ENCODE measurements around the gene EFNA1.

- TF ChIP-seq GATA3 (IDR thresholded peaks at IDR 0.05; ENCODE audit: low read depth, low read length) (no peak), GATA2 (IDR thresholded peaks at IDR 0.05; ENCODE audit: low read depth, low read length) (no peak)
Measured at GRCh38 chr1:155113450-155113980, 14.2 kb upstream of the EFNA1 start.

Data from SH-SY5Y (cell line).